HG03520 (cell line): ENCODE measurements around the gene KAZN.

Experiments
- ATAC-seq: cut with Tn5 transposase; IDR thresholded peaks from one replicate; pipeline ENCODE4 v1.9.1; 2021; ENCODE audit warnings: mild to moderate bottlenecking, moderate library complexity; ENCODE audit not compliant: unreplicated experiment

The KAZN gene

GRCh38 chr1:14812189-14812588 is 213.7 kb downstream of the KAZN start:
- no peak for ATAC-seq

- ATAC-seq, result no peak
Observed at GRCh38 chr1:14815175-14815877, 216.8 kb downstream of the KAZN start.

GRCh38 chr1:14817223-14818170 is 219.0 kb downstream of the KAZN start:
- ATAC-seq, result no peak

- ATAC-seq, result no peak
Observed at GRCh38 chr1:14820295-14821085, 222.0 kb downstream of the KAZN start.

- ATAC-seq, result no peak
Observed at GRCh38 chr1:14822493-14822892, 224.0 kb downstream of the KAZN start.

- ATAC-seq, result no peak
Observed at GRCh38 chr1:14822996-14823395, 224.5 kb downstream of the KAZN start.

GRCh38 chr1:14824314-14824915 is 225.9 kb downstream of the KAZN start:
- ATAC-seq, result no peak

- no peak for ATAC-seq
Observed at GRCh38 chr1:14825396-14825795, 226.9 kb downstream of the KAZN start.

- ATAC-seq, result no peak
Observed at GRCh38 chr1:14826172-14826636, 227.7 kb downstream of the KAZN start.

GRCh38 chr1:14826731-14827326 is 228.3 kb downstream of the KAZN start:
- no peak for ATAC-seq

- no peak for ATAC-seq
Observed at GRCh38 chr1:14827870-14828269, 229.4 kb downstream of the KAZN start.

GRCh38 chr1:14828665-14829064 is 230.2 kb downstream of the KAZN start:
- no peak for ATAC-seq

- no peak for ATAC-seq
Observed at GRCh38 chr1:14835725-14836124, 237.2 kb downstream of the KAZN start.

- ATAC-seq, result no peak
Observed at GRCh38 chr1:14836426-14837140, 238.1 kb downstream of the KAZN start.

GRCh38 chr1:14840374-14840773 is 241.9 kb downstream of the KAZN start:
- ATAC-seq, result no peak

GRCh38 chr1:14841456-14841855 is 243.0 kb downstream of the KAZN start:
- no peak for ATAC-seq

GRCh38 chr1:14841951-14842350 is 243.5 kb downstream of the KAZN start:
- ATAC-seq, result no peak

GRCh38 chr1:14842361-14842760 is 243.9 kb downstream of the KAZN start:
- no peak for ATAC-seq

- no peak for ATAC-seq
Observed at GRCh38 chr1:14842891-14843290, 244.4 kb downstream of the KAZN start.

- no peak for ATAC-seq
Observed at GRCh38 chr1:14843525-14843924, 245.0 kb downstream of the KAZN start.
